ENCODE measurements around the gene DOCK6. TPM values are rescaled to one million over a fixed set of nuclear protein-coding genes. Genes with fewer than 3 reads are reported as not detected.

The DOCK6 gene
- total and polyA plus RNA-seq, 2 of the 13 experiments (the other 11 are each of a cell fraction or from before 2014, with no cell fraction given): 5.4 to 38.1 TPM

DNA sequence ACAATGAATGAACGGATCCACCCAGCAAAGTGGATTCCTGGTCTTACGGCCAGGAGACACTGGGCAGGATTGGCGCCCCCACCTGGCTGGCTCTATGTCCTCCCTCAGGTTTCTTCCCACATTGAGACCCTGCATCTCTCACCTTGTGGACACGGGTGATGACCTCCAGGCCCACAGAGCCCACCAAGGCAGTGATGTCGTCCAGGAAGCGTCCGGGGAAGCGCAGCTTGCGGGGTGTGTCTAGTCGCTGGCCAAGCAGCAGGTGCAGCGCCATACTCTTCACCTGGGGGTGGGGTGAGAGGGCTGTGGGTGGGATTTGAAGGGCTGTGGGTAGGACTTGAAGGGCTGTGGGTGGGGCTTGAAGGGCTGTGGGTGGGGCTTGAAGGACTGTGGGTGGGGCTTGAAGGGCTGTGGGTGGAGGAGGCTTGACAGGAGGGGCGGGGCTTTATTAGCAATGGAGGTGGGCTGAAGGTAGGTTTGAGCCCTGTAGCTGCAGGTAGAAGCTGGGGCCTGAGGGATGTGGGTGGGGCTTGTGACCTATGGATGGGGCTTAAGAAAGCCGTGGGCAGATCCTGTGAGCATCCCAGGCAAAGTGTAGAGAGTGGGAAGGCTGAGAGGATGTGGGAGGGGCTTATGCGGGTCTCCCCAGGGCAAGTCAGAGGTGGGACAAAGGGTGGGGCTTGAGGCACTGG is 35.0 kb downstream of the DOCK6 start:
- DNase-seq (ENCODE audit: low spot score) (peak; percentile 27), FAIRE-seq (no peak), ATAC-seq (peak; percentile 51)
- intact Hi-C loops (cut with micrococcal nuclease; ENCODE audit: unreplicated experiment): loop anchor here (1.0 kb wide), 1 partner anchor 12 kb away; the partner anchor contains the start of gene ANGPTL8
- no peak overlapping the region for H3K4me3 ChIP-seq (replicated peaks in 1 of 3; ENCODE audit: insufficient read depth in 1 of 3, low read depth in 2 of 3, low read length in 3 of 3)
- ChIA-PET POLR2A (no interaction called here), CTCF (ENCODE audit: low intra/inter-chr PET ratio, low total read pairs) (no interaction called here)
- H3K27me3 ChIP-seq (ENCODE audit: control insufficient read depth in 1 of 2, insufficient read depth in 2 of 2, low read length in 2 of 2): no peaks in the 10 kb centered on the region
- no TSS peak for BruUV-seq (replicated peaks)
- no peaks in the 10 kb centered on the region for H3K9me3 ChIP-seq (ENCODE audit: low read length)
- H2AFZ ChIP-seq (ENCODE audit: low read length): no peak overlapping the region
- 93% methylated on average over 14 of the region's 14 CpGs for WGBS (ENCODE audit: low lambda C conversion rate)
- no peak overlapping the region for H3K9ac ChIP-seq (ENCODE audit: insufficient read depth, low read depth, low read length)
- H3K36me3 ChIP-seq (replicated peaks in 1 of 2; ENCODE audit: control insufficient read depth in 1 of 2, insufficient read depth in 2 of 2, low read length in 2 of 2): peaks cover 2 to 15% of the 10 kb centered on the region in 2 experiments; a peak in 3 of 5 replicates
- in situ Hi-C loops (cut with HindIII; ENCODE audit: extremely low pct_ligation_motif_present, low pct_unique_long_range_greater_than_20kb): no loop called here
- H3K4me2 ChIP-seq (ENCODE audit: low read depth, low read length): no peak overlapping the region
- H3K4me1 ChIP-seq (ENCODE audit: insufficient read depth, low read length): peaks cover 22% of the 10 kb centered on the region
- H3K27ac ChIP-seq (ENCODE audit: extremely low read length, insufficient read depth, low read length): no peak overlapping the region
- no peaks in the 10 kb centered on the region for H3K79me2 ChIP-seq (ENCODE audit: insufficient read depth, low read length)
- no peaks in the 10 kb centered on the region for H4K20me1 ChIP-seq (ENCODE audit: insufficient read depth, low read length)
- TF ChIP-seq ZBTB3 (CRISPR knock-in tag; IDR thresholded peaks at IDR 0.05; ENCODE audit: borderline replicate concordance, low read depth) (no peak), STAG1 (CRISPR knock-in tag; IDR thresholded peaks at IDR 0.05) (peak; percentile 26; the same call in 1 of the 2 replicates), RAD21 (CRISPR knock-in tag; IDR thresholded peaks at IDR 0.05) (0 out of 2 replicates have a peak, but pooled peaks have one; percentile 27), ZMAT3 (CRISPR knock-in tag; conservative IDR thresholded peaks at IDR 0.05) (no peak), SMC3 (IDR thresholded peaks at IDR 0.05; ENCODE audit: low read length) (0 out of 2 replicates have a peak, but pooled peaks have one; percentile 21), ZNF687 (CRISPR knock-in tag; IDR thresholded peaks at IDR 0.05) (peak; percentile 27; the same call in 1 of the 2 replicates), LCORL (IDR thresholded peaks at IDR 0.05) (no peak), LCORL (CRISPR knock-in tag; IDR thresholded peaks at IDR 0.05) (no peak), ZNF788 (CRISPR knock-in tag; IDR thresholded peaks at IDR 0.05; ENCODE audit: borderline replicate concordance) (no peak)
- TF ChIP-seq, protein P1, sequence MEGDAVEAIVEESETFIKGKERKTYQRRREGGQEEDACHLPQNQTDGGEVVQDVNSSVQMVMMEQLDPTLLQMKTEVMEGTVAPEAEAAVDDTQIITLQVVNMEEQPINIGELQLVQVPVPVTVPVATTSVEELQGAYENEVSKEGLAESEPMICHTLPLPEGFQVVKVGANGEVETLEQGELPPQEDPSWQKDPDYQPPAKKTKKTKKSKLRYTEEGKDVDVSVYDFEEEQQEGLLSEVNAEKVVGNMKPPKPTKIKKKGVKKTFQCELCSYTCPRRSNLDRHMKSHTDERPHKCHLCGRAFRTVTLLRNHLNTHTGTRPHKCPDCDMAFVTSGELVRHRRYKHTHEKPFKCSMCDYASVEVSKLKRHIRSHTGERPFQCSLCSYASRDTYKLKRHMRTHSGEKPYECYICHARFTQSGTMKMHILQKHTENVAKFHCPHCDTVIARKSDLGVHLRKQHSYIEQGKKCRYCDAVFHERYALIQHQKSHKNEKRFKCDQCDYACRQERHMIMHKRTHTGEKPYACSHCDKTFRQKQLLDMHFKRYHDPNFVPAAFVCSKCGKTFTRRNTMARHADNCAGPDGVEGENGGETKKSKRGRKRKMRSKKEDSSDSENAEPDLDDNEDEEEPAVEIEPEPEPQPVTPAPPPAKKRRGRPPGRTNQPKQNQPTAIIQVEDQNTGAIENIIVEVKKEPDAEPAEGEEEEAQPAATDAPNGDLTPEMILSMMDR (CRISPR knock-in tag; IDR thresholded peaks at IDR 0.05): peak; percentile 64
- TF ChIP-seq, protein P2, sequence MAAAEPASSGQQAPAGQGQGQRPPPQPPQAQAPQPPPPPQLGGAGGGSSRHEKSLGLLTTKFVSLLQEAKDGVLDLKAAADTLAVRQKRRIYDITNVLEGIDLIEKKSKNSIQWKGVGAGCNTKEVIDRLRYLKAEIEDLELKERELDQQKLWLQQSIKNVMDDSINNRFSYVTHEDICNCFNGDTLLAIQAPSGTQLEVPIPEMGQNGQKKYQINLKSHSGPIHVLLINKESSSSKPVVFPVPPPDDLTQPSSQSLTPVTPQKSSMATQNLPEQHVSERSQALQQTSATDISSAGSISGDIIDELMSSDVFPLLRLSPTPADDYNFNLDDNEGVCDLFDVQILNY (CRISPR knock-in tag; conservative IDR thresholded peaks at IDR 0.05): no peak
- TF ChIP-seq, protein P3, sequence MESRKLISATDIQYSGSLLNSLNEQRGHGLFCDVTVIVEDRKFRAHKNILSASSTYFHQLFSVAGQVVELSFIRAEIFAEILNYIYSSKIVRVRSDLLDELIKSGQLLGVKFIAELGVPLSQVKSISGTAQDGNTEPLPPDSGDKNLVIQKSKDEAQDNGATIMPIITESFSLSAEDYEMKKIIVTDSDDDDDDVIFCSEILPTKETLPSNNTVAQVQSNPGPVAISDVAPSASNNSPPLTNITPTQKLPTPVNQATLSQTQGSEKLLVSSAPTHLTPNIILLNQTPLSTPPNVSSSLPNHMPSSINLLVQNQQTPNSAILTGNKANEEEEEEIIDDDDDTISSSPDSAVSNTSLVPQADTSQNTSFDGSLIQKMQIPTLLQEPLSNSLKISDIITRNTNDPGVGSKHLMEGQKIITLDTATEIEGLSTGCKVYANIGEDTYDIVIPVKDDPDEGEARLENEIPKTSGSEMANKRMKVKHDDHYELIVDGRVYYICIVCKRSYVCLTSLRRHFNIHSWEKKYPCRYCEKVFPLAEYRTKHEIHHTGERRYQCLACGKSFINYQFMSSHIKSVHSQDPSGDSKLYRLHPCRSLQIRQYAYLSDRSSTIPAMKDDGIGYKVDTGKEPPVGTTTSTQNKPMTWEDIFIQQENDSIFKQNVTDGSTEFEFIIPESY (CRISPR knock-in tag; IDR thresholded peaks at IDR 0.05): peak; percentile 86
- TF ChIP-seq, protein P4, sequence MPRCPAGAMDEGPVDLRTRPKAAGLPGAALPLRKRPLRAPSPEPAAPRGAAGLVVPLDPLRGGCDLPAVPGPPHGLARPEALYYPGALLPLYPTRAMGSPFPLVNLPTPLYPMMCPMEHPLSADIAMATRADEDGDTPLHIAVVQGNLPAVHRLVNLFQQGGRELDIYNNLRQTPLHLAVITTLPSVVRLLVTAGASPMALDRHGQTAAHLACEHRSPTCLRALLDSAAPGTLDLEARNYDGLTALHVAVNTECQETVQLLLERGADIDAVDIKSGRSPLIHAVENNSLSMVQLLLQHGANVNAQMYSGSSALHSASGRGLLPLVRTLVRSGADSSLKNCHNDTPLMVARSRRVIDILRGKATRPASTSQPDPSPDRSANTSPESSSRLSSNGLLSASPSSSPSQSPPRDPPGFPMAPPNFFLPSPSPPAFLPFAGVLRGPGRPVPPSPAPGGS (CRISPR knock-in tag; IDR thresholded peaks at IDR 0.05): no peak

All from HepG2 (cell line).